Measurements from ENCODE around the gene CNIH3.

GRCh38 chr1:224779536-224779935 is 163.4 kb downstream of the CNIH3 start:
- TF ChIP-seq CTCF (IDR thresholded peaks at IDR 0.05) (no peak), POLR2A (IDR thresholded peaks at IDR 0.05) (no peak)

Data from ovary (tissue), 3 donors.